Measurements from ENCODE around the gene LIN9.
"Not testable (repeated sequence)": the region's sequence is repeated elsewhere in the genome, so short reads cannot be mapped to it uniquely, and the experiment has no call there.

The LIN9 gene

GRCh38 chr1:226276077-226276682 lies 32.8 kb downstream of the LIN9 start:
- no peak for TF ChIP-seq SUZ12 (IDR thresholded peaks at IDR 0.05; ENCODE audit: extremely low read depth, insufficient read depth, insufficient read length)
- no peak for TF ChIP-seq ZNF274 (IDR thresholded peaks at IDR 0.05; ENCODE audit: low read depth, low read length)
- no peak for TF ChIP-seq YY1 (IDR thresholded peaks at IDR 0.05; ENCODE audit: insufficient read depth, insufficient read length)
- no peak overlapping the region for H3K4me3 ChIP-seq (ENCODE audit: insufficient read length, low read depth)
- no peaks in the 10 kb centered on the region for H3K9me3 ChIP-seq (ENCODE audit: insufficient read depth, low read length)
- H3K9ac ChIP-seq (ENCODE audit: insufficient read length, low read depth), result no peak overlapping the region
- DNase-seq (ENCODE audit: low read depth, low spot score), result no peak
- H3K36me3 ChIP-seq (ENCODE audit: insufficient read depth, insufficient read length, low read length), result peaks cover 31% of the 10 kb centered on the region
- no peaks in the 10 kb centered on the region for H3K4me1 ChIP-seq (ENCODE audit: insufficient read depth, insufficient read length)
- no peaks in the 10 kb centered on the region for H3K27me3 ChIP-seq (ENCODE audit: insufficient read depth, insufficient read length)

- DNase-seq (ENCODE audit: low read depth, low spot score), result no peak
- Histone ChIP-seq H3K4me3 (ENCODE audit: insufficient read length, low read depth) (no peak overlapping the region), H3K9ac (ENCODE audit: insufficient read length, low read depth) (no peak overlapping the region), H3K36me3 (ENCODE audit: insufficient read depth, insufficient read length, low read length) (peaks cover 24% of the 10 kb centered on the region), H3K4me1 (ENCODE audit: insufficient read depth, insufficient read length) (no peaks in the 10 kb centered on the region), H3K27me3 (ENCODE audit: insufficient read depth, insufficient read length) (no peaks in the 10 kb centered on the region), H3K9me3 (ENCODE audit: insufficient read depth, low read length) (no peaks in the 10 kb centered on the region)
- TF ChIP-seq ZNF274 (IDR thresholded peaks at IDR 0.05; ENCODE audit: low read depth, low read length) (no peak), YY1 (IDR thresholded peaks at IDR 0.05; ENCODE audit: insufficient read depth, insufficient read length) (no peak), SUZ12 (IDR thresholded peaks at IDR 0.05; ENCODE audit: extremely low read depth, insufficient read depth, insufficient read length) (no peak)
Observed at GRCh38 chr1:226274138-226274537, 34.8 kb downstream of the LIN9 start.

- not testable (repeated sequence) for DNase-seq (ENCODE audit: low read depth, low spot score); H3K4me1 ChIP-seq (ENCODE audit: insufficient read depth, insufficient read length)
- H3K36me3 ChIP-seq (ENCODE audit: insufficient read depth, insufficient read length, low read length), result peaks cover 33% of the 10 kb centered on the region
Observed at GRCh38 chr1:226272233-226272902, 36.6 kb downstream of the LIN9 start.

GRCh38 chr1:226268421-226269124 lies 40.4 kb downstream of the LIN9 start:
- H3K4me3 ChIP-seq (ENCODE audit: insufficient read length, low read depth), result no peak overlapping the region
- no peak for TF ChIP-seq SUZ12 (IDR thresholded peaks at IDR 0.05; ENCODE audit: extremely low read depth, insufficient read depth, insufficient read length)
- no peak for TF ChIP-seq YY1 (IDR thresholded peaks at IDR 0.05; ENCODE audit: insufficient read depth, insufficient read length)
- TF ChIP-seq ZNF274 (IDR thresholded peaks at IDR 0.05; ENCODE audit: low read depth, low read length), result no peak
- H3K9ac ChIP-seq (ENCODE audit: insufficient read length, low read depth), result no peak overlapping the region
- H3K9me3 ChIP-seq (ENCODE audit: insufficient read depth, low read length), result no peaks in the 10 kb centered on the region
- no peak for DNase-seq (ENCODE audit: low read depth, low spot score)
- no peaks in the 10 kb centered on the region for H3K27me3 ChIP-seq (ENCODE audit: insufficient read depth, insufficient read length)
- H3K36me3 ChIP-seq (ENCODE audit: insufficient read depth, insufficient read length, low read length), result peaks cover 41% of the 10 kb centered on the region
- H3K4me1 ChIP-seq (ENCODE audit: insufficient read depth, insufficient read length), result no peaks in the 10 kb centered on the region

More at GRCh38 chr1:226272233-226272902, 36.6 kb downstream of the LIN9 start:
- not testable (repeated sequence) for H3K9me3 ChIP-seq (ENCODE audit: insufficient read depth, low read length); H3K27me3 ChIP-seq (ENCODE audit: insufficient read depth, insufficient read length); H3K4me3 ChIP-seq (ENCODE audit: insufficient read length, low read depth); H3K9ac ChIP-seq (ENCODE audit: insufficient read length, low read depth)

GRCh38 chr1:226261818-226262217 lies 47.1 kb downstream of the LIN9 start:
- no peak for DNase-seq (ENCODE audit: low read depth, low spot score)
- Histone ChIP-seq H3K27me3 (ENCODE audit: insufficient read depth, insufficient read length) (no peaks in the 10 kb centered on the region), H3K4me1 (ENCODE audit: insufficient read depth, insufficient read length) (no peaks in the 10 kb centered on the region), H3K9me3 (ENCODE audit: insufficient read depth, low read length) (peaks cover 16% of the 10 kb centered on the region), H3K36me3 (ENCODE audit: insufficient read depth, insufficient read length, low read length) (peaks cover 48% of the 10 kb centered on the region), H3K4me3 (ENCODE audit: insufficient read length, low read depth) (no peak overlapping the region), H3K9ac (ENCODE audit: insufficient read length, low read depth) (no peak overlapping the region)
- TF ChIP-seq ZNF274 (IDR thresholded peaks at IDR 0.05; ENCODE audit: low read depth, low read length) (no peak), YY1 (IDR thresholded peaks at IDR 0.05; ENCODE audit: insufficient read depth, insufficient read length) (no peak), SUZ12 (IDR thresholded peaks at IDR 0.05; ENCODE audit: extremely low read depth, insufficient read depth, insufficient read length) (no peak)

- TF ChIP-seq SUZ12 (IDR thresholded peaks at IDR 0.05; ENCODE audit: extremely low read depth, insufficient read depth, insufficient read length) (no peak), YY1 (IDR thresholded peaks at IDR 0.05; ENCODE audit: insufficient read depth, insufficient read length) (no peak), ZNF274 (IDR thresholded peaks at IDR 0.05; ENCODE audit: low read depth, low read length) (no peak)
- H3K4me1 ChIP-seq (ENCODE audit: insufficient read depth, insufficient read length), result no peaks in the 10 kb centered on the region
- no peaks in the 10 kb centered on the region for H3K27me3 ChIP-seq (ENCODE audit: insufficient read depth, insufficient read length)
- no peak for DNase-seq (ENCODE audit: low read depth, low spot score)
- peaks cover 8% of the 10 kb centered on the region for H3K9me3 ChIP-seq (ENCODE audit: insufficient read depth, low read length)
- no peak overlapping the region for H3K9ac ChIP-seq (ENCODE audit: insufficient read length, low read depth)
- H3K4me3 ChIP-seq (ENCODE audit: insufficient read length, low read depth), result no peak overlapping the region
- H3K36me3 ChIP-seq (ENCODE audit: insufficient read depth, insufficient read length, low read length), result peaks cover 19% of the 10 kb centered on the region
Observed at GRCh38 chr1:226255380-226255779, 53.6 kb downstream of the LIN9 start.

- H3K4me1 ChIP-seq (ENCODE audit: insufficient read depth, insufficient read length), result no peaks in the 10 kb centered on the region
- no peaks in the 10 kb centered on the region for H3K27me3 ChIP-seq (ENCODE audit: insufficient read depth, insufficient read length)
- H3K36me3 ChIP-seq (ENCODE audit: insufficient read depth, insufficient read length, low read length), result peaks cover 22% of the 10 kb centered on the region
- no peak overlapping the region for H3K9ac ChIP-seq (ENCODE audit: insufficient read length, low read depth)
- no peak for DNase-seq (ENCODE audit: low read depth, low spot score)
- TF ChIP-seq SUZ12 (IDR thresholded peaks at IDR 0.05; ENCODE audit: extremely low read depth, insufficient read depth, insufficient read length), result no peak
- no peak for TF ChIP-seq ZNF274 (IDR thresholded peaks at IDR 0.05; ENCODE audit: low read depth, low read length)
- no peak for TF ChIP-seq YY1 (IDR thresholded peaks at IDR 0.05; ENCODE audit: insufficient read depth, insufficient read length)
- H3K4me3 ChIP-seq (ENCODE audit: insufficient read length, low read depth), result no peak overlapping the region
- H3K9me3 ChIP-seq (ENCODE audit: insufficient read depth, low read length), result no peaks in the 10 kb centered on the region
Observed at GRCh38 chr1:226253933-226254332, 55.0 kb downstream of the LIN9 start.

GRCh38 chr1:226252841-226253240 lies 56.1 kb downstream of the LIN9 start:
- not testable (repeated sequence) for H3K27me3 ChIP-seq (ENCODE audit: insufficient read depth, insufficient read length); H3K9ac ChIP-seq (ENCODE audit: insufficient read length, low read depth); DNase-seq (ENCODE audit: low read depth, low spot score); H3K9me3 ChIP-seq (ENCODE audit: insufficient read depth, low read length); H3K4me1 ChIP-seq (ENCODE audit: insufficient read depth, insufficient read length); H3K4me3 ChIP-seq (ENCODE audit: insufficient read length, low read depth)
- peaks cover 25% of the 10 kb centered on the region for H3K36me3 ChIP-seq (ENCODE audit: insufficient read depth, insufficient read length, low read length)

All from NT2/D1 (cell line).